Ureter (tissue), 1 donor: ENCODE data around the gene MLLT11. TPM values are rescaled to one million over a fixed set of nuclear protein-coding genes. Genes with fewer than 3 reads are reported as not detected.

Experiments used
- total RNA-seq: library from RNA; stranded (reverse); gene quantifications from one replicate; pipeline ENCODE4 v1.2.4, GENCODE V29; 2023
- donor health status: DM: yes; HTN: yes; CAD: no.

Gene MLLT11
- total RNA-seq, 1 donor from 2014 or later, result 1.4 TPM

Other genes starting within 250 kb of the MLLT11 start
- 47.0 TPM for gene ARNT, start 183.8 kb upstream of the MLLT11 start, total RNA-seq
- gene CTXND2, start 173.3 kb upstream of the MLLT11 start, total RNA-seq, result not detected
- gene SETDB1, start 134.0 kb upstream of the MLLT11 start, total RNA-seq, result 56.9 TPM
- gene CERS2, start 85.6 kb upstream of the MLLT11 start, total RNA-seq, result 138 TPM
- 39.7 TPM for gene ANXA9, start 78.1 kb upstream of the MLLT11 start, total RNA-seq
- gene MINDY1, start 53.5 kb upstream of the MLLT11 start, total RNA-seq, result 34.0 TPM
- 26.7 TPM for gene PRUNE1, start 51.9 kb upstream of the MLLT11 start, total RNA-seq
- gene BNIPL, start 23.8 kb upstream of the MLLT11 start, total RNA-seq, result 10.5 TPM
- 5.9 TPM for gene C1orf56, start 12.6 kb upstream of the MLLT11 start, total RNA-seq
- gene CDC42SE1, start 775 bp upstream of the MLLT11 start, total RNA-seq, result 172 TPM
- 26.6 TPM for gene GABPB2, start 10.4 kb downstream of the MLLT11 start, total RNA-seq
- 6.2 TPM for gene SEMA6C, start 86.2 kb downstream of the MLLT11 start, total RNA-seq
- 0.34 TPM for gene TNFAIP8L2, start 96.3 kb downstream of the MLLT11 start, total RNA-seq
- gene LYSMD1, start 105.5 kb downstream of the MLLT11 start, total RNA-seq, result 12.0 TPM
- gene SCNM1, start 105.7 kb downstream of the MLLT11 start, total RNA-seq, result 24.2 TPM
- 2.0 TPM for gene TMOD4, start 115.6 kb downstream of the MLLT11 start, total RNA-seq
- gene VPS72, start 129.8 kb downstream of the MLLT11 start, total RNA-seq, result 52.1 TPM
- 55.9 TPM for gene PIP5K1A, start 138.2 kb downstream of the MLLT11 start, total RNA-seq
- gene PSMD4, start 194.3 kb downstream of the MLLT11 start, total RNA-seq, result 120 TPM
- 27.8 TPM for gene ZNF687, start 221.9 kb downstream of the MLLT11 start, total RNA-seq